ENCODE results near the gene EMC9.

The EMC9 gene

GRCh38 chr14:24144451-24144850, 3.1 kb upstream of the EMC9 start:
- no peak for DNase-seq (ENCODE audit: low read depth)
- H3K4me3 ChIP-seq (ENCODE audit: low read length), result no peak overlapping the region
- no peak for TF ChIP-seq CTCF (conservative IDR thresholded peaks at IDR 0.05; ENCODE audit: low read length)

GRCh38 chr14:24143511-24143910, 2.1 kb upstream of the EMC9 start:
- no peak overlapping the region for H3K4me3 ChIP-seq (ENCODE audit: low read length)
- DNase-seq (ENCODE audit: low read depth), result peak; percentile 36
- TF ChIP-seq CTCF (conservative IDR thresholded peaks at IDR 0.05; ENCODE audit: low read length), result no peak

- no peak for TF ChIP-seq CTCF (conservative IDR thresholded peaks at IDR 0.05; ENCODE audit: low read length)
- no peak for DNase-seq (ENCODE audit: low read depth)
- no peak overlapping the region for H3K4me3 ChIP-seq (ENCODE audit: low read length)
Observed at GRCh38 chr14:24139272-24139934, 2.0 kb downstream of the EMC9 start.

- H3K4me3 ChIP-seq (ENCODE audit: low read length), result no peak overlapping the region
- no peak for TF ChIP-seq CTCF (conservative IDR thresholded peaks at IDR 0.05; ENCODE audit: low read length)
- DNase-seq (ENCODE audit: low read depth), result no peak
Observed at GRCh38 chr14:24138396-24139271, 2.8 kb downstream of the EMC9 start.

GRCh38 chr14:24137529-24138395, 3.6 kb downstream of the EMC9 start:
- H3K4me3 ChIP-seq (ENCODE audit: low read length), result peak overlapping the region; percentile 79
- no peak for TF ChIP-seq CTCF (conservative IDR thresholded peaks at IDR 0.05; ENCODE audit: low read length)
- no peak for DNase-seq (ENCODE audit: low read depth)

- no peak for TF ChIP-seq CTCF (conservative IDR thresholded peaks at IDR 0.05; ENCODE audit: low read length)
- no peak for DNase-seq (ENCODE audit: low read depth)
- peak overlapping the region; percentile 79 for H3K4me3 ChIP-seq (ENCODE audit: low read length)
Observed at GRCh38 chr14:24136684-24137528, 4.5 kb downstream of the EMC9 start.
